CD4-positive, alpha-beta T cell treated with Interleukin-4 for 4 hours (primary cell): ENCODE results near the gene TLCD3B.

Experiments used
- DNase-seq: peaks from one replicate; pipeline ENCODE4 v3.0.0-alpha.2; 2020

TLCD3B gene

GRCh38 chr16:30030841-30031413 lies at the start of gene TLCD3B:
TLCD3B (minus strand) TSS chr16:30031271; CDS start chr16:30030527, 744 bp downstream.
- DNase-seq, result no peak

DNA sequence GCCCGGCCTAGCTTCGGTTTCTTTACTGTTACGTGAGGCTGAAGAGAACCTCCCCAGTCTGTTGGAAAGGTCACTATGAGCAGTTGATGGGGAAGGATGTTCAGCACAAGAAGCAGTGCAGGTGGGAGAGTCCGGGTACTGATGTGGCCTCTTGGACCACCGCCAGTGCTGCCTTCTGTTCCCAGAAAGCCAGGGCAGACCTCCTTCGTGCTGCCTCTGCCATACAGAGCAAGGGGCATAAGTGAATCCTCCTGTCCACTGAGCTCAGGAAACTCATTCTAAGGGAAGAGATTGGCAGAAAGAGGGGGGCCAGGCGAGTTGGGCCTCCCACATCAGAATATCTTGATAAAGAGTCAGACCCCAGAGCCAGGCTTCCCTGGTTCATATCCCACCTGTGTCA lies 48.4 kb upstream of the TLCD3B start:
- DNase-seq, result no peak

DNA sequence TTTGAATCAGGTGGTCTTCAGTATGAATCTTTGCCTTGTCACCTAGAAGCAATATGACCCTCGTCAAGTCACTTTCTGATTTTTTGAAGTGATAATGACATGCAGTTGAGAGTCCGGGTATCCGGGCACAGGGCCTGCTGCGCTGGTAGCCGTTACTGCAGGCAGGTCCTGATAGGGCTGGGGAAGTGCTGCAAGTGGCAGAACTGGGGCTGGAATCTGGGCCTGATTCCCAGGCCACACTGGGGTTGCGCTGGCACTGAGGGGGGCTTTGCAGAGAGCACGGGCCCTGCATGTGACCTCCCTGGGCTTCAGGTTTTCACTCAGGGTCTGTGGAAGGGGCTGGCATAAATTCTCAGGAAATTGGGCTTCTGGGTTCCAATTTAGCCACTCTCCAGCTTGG lies 47.7 kb upstream of the TLCD3B start:
- no peak for DNase-seq

DNA sequence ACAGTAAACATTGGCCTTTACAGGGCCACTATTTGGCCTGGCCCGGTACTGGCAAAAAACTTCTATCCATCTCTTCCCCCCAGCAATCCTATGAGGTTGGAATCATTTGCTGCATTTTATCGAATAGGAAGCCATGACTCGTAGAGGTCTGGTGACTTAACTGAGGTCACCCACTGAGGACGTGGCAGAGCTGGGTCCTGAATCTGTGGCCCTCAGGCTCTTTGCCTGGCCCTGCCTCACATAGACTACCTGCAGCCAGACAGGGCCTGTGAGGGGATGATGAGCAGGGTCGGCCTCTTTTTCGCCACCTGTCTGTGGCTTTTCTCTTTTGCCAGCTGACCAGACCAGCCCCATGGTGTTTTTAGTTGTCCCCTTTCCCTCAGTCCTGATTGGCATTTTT lies 46.6 kb upstream of the TLCD3B start:
- no peak for DNase-seq

GRCh38 chr16:30076276-30076791 lies 45.3 kb upstream of the TLCD3B start:
- no peak for DNase-seq

- DNase-seq, result peak; percentile 80
Observed at GRCh38 chr16:30075503-30076275, 44.6 kb upstream of the TLCD3B start, which contains the start of gene PPP4C. PPP4C (plus strand) TSS chr16:30075994; CDS start chr16:30076378, 384 bp downstream.

DNA sequence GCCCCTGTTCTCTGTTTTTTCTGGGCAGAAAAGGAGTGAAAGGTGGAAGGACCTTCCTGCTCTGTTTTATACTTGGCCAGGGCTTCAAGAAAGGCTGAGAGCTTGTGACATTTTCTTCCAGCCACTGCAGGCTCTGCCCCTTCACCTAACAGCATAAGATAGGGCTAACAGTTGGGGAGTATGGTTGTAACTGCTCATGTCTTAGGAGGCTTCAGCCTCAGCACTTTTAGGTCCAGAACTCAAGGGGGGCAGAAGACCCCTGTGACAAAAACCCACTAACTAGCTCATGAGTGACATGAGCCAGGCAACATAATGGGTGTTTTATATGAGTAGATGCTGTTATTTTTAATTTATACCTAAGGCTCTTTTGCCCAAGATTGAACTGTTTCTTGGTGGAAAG lies 39.4 kb upstream of the TLCD3B start:
- no peak for DNase-seq

- no peak for DNase-seq
Observed at GRCh38 chr16:30069611-30070462, 38.8 kb upstream of the TLCD3B start.

- peak; percentile 52 for DNase-seq
Observed at GRCh38 chr16:30068750-30069610, 37.9 kb upstream of the TLCD3B start.

DNA sequence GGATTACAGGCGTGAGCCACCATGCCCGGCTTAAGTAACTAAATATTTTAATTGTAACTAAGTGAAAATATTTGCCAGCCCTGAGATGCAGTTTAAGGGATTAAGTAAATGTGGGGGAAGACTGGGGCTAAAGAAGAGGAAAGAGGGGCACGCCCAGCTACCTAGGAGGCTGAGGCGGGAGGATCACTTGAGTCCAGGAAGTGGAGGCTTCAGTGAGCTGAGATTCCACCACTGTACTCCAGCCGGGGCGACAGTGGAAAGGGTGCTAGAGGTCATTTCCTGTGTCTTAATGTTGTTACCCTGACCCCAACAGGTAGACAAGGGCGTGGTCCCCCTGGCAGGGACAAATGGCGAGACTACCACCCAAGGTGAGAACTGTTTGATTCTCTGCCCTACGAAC lies 37.3 kb upstream of the TLCD3B start:
- no peak for DNase-seq

GRCh38 chr16:30067584-30067916 lies 36.5 kb upstream of the TLCD3B start:
- DNase-seq, result no peak

- DNase-seq, result no peak
Observed at GRCh38 chr16:30066761-30067583, 35.9 kb upstream of the TLCD3B start.

- DNase-seq, result no peak
Observed at GRCh38 chr16:30065943-30066760, 35.1 kb upstream of the TLCD3B start.

GRCh38 chr16:30065102-30065942 lies 34.3 kb upstream of the TLCD3B start, which contains the start of gene ALDOA:
ALDOA (plus strand) TSS chr16:30065760; CDS start chr16:30066898, 1,138 bp downstream.
- peak; percentile 95 for DNase-seq

- no peak for DNase-seq
Observed at GRCh38 chr16:30064729-30065101, 33.6 kb upstream of the TLCD3B start.

GRCh38 chr16:30063893-30064728 lies 33.0 kb upstream of the TLCD3B start:
- DNase-seq, result peak; percentile 76

GRCh38 chr16:30063278-30063892 lies 32.3 kb upstream of the TLCD3B start:
- no peak for DNase-seq
